Activated CD4-positive, alpha-beta T cell treated with anti-CD3 and anti-CD28 coated beads, Interleukin-2, amount 50 U/mL, for 4 hours (primary cell): ENCODE results near the gene RALGDS.

Experiments
- DNase-seq, 2 experiments: peaks; one replicate each; pipeline ENCODE4 v3.0.0-alpha.2; 2020

The RALGDS gene

DNA sequence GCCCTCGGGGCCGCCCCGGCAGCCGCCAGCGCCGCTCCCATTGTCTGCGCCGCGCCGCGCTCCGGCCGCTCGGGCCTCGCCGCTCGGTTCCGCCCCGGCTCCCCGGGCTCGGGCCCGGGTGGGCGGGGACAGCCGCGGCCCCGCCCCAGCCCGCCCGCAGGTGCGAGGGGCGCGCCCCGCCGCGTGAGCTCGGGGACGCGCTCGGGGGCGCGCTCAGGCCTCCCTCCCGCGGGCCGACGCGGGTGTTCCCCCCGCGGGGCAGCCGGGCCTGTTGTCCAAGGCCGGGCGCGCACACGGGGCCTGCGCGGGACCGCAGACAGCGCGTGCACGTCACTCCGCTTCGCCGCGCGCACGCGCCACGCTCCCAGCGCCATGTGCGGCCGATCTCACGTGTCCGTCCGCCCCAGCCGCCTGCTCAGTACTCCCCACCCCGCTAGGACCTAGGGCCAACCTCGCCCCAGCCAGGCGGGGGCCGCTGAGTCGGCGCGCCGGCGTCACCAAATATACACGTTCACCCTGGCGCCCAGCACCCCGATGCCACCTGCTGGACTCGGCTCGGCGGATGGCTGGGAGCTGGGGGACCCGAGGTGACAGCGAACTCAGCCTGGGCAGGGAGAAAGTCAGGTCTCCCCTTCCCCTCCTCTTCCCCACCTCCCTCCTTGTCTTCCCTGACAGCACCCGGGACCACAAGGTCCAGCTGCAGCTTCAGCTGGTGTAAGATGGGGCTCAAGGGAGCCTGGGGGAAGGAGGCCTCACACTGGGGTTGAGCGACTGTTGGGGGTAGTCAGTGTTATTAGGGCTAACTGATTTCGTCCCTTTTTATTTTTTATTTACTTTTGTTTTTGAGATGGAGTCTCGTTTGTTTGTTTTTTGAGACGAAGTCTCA lies 28.3 kb upstream of the RALGDS start:
- DNase-seq, result peak; percentile 71 to 74

DNA sequence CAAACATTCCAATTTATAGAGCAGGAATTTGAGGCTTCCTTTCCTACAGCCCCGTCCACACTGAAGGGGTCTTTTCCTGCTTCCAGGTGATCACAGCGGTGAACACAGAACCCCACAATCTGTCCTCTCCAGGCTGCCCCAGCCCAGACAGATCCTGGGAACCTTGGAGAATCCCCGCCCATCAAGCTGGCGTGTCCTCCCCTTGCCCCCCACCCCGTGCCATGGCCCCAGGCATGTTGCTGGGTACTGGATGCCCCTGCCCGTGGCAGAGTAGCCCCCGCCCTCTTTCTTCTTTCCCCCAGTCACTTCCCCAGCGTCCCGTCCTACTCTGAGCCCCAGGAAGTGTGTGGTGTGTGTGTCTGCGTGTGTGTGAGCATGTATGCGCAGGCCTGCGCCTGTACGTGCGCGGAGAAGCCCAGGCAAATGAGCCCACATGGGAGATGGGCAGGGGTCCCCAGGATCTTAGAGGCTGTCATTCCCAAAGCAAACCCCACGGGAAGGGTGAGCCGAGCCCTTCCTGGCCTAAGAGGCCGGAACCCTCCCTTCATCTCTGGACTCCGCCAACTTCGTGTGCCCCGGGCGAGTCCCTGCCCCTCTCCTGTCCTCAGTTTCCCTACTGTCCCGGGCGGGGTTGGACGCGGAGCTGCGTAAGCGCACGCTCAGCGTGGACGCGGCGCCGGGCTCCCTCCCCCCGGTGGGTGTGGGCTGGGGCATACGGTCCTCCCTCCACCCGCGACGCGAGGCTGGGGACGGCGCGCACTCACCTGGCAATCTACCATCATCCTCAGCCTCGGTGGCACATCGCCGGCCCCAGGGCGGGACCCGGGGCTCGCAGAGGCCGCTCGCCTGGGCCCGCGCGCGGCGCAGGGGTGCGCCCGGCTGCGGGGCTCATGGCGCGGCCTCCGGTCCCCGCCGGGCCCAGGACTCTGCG lies 27.4 kb upstream of the RALGDS start:
- DNase-seq, result peak; percentile 49 to 58

DNA sequence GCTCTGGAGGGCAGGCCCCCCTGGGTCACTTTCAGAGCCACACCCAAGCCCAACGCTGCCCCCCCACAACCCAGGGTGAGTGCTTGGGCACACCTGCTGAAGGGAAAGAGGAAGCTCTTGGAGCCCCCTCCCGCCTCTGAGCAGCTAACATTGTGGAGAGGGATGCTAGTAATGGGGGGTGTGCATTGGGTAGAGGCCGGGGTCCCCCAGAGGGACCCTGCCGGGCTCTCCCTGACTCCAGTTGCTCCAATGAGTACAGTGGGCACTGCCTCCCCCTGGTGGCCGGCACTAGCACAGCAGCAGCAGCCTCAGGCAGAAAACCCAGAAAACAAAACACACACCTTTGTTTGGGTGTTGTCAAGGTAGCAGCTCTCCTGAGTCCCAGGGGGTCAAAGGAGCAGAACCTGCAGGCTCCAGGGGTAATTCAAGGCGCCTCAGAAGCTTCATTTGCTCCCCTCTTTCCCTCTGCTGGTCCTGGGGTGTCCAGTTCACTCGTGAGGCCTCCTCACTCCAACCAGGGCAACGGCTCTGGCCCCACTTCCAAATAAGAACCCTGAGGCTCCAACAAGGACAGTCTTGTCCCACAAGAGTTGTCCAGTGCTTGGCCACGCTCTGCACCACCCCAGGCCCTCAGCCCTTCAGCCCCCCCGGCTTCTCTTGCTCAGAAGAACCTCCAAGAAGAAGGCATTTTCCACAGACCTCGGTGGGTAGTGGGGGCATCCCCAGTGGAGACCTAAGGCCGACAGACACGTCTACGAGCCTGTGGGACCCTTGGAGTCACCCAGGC lies 26.6 kb upstream of the RALGDS start:
- peak; percentile 79 to 86 for DNase-seq

DNA sequence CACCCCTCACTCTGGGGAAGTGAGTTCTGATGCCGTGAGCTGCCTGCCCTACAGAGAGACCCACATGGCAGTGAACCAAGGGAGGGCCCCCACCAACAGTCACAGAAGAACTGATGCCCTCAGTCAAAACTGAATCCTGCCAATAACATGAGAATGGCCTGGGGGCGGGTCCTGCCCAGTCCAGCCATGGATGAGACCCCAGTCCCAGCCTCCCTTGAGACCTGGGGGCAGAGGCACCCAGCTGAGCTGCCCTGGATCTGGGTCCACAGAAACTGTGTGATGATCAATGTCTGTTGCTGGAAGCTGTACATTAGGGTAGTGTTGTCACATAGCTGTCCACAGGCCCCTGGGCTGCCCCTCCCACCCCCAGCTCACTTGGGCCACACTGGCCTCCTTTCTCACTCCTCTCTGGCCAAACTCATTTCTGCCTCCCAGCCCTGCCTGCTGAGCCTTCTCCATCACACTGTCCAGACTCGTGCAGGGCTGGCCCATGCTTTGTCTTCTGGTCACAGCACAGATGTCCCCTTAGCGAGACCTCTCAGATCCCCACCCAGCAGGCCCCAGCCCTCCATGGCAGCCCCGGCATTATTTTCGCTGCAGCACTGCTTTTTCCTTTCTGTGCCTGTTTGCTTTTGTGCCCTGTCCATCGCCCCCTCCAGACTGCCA lies 25.8 kb upstream of the RALGDS start:
- DNase-seq, result no peak

DNA sequence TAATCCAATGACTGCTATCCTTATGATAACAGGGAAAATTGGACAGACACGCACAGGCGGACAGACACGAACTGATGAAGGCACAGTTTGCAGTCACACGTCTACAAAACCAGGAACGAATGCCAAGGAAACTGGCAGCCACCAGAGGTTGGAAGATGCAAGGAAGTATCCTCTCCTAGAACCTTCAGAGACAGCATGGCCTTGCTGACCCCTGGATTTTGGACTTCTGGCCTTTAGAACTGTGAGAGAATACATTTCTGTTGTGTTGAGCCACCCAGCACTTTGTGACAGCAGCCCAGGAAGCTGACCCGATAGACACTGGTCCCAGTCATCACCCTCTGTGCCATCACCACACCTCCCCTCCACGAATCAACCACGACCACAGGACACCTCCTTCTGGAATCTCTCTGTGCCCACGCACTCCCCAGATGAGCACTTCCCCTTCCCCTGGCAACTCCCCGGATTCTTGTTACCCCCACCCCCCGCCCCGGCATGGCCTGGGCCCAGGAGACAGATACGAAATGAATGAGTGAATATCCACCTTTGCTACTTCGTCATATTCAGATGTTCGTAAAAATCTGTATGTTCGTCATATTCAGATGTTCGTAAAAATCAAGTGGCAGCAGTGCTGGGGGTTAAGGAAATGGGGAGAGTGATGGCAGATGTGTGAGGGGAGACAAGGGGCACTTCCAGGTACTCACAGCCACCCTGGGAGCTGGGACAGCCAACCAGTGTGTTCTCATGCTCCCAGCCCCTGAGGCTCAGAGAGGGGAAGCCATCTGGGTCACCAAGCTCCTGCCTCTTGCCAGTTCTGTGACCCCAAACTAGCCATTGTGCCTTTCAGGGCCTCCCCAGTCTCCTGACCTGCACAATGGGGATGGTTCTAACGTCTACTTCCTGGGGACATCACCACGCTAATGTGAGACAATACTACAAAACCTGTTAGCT lies 24.1 kb upstream of the RALGDS start:
- no peak for DNase-seq

DNA sequence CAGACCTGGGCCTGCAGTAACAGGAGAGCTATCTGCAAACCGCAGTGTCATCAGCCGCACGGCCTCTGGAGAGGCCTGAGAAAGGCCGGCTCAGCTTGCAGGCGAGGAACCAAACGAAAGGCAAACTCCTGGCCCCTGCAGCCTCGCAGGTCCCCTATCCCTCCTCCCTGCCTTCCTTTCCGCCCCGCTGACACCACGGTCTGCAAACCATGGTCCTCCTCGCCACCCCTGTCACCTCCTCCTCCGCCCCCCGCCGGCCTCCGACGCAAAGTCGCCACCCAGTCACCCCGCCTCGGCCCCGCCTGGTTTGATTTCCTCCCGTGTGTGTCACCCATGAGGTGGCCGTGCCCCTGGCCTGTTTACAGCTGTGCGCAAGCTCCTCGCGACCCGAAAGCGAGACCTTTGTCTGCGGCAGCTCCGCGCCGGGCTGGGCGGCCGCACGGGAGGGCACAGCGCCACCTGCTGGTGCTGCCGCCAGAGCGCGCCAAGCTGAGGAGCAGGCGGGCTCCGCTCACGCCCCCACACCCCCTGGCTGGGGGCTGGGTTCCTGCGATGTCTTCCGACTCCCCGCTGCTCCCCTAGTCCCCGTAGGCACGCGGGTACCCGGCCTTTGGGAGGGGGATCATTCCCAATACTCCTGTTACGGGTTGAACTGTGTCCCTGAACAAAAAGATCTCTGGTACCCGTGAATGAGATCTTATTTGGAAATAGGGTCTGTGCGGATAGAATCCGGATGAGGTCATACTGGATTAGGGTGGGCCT lies 23.3 kb upstream of the RALGDS start:
- peak; percentile 87 to 90 for DNase-seq

DNA sequence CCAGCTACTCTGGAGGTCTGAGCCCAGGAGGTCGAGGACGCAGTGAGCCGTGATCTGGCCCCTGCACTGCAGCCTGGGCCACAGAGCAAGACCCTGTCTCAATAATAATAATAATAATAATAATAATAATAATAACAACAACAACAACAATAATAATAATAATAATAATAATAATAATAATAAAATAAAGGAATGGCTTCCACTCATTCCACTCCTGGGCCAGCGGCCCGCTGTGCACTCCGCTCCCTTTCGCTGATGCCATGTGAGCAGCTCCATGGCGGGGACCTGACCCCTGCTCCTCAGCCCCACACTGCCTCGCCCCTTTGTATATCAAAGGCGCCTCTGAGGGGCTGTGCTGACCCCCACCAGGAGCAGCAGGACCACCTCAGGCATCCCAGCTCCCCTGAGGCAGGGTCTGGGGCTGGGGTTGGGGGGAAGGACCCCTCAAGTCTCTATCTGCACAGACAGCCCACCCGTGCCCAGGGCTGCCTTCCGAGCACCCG lies 22.6 kb upstream of the RALGDS start:
- no peak for DNase-seq

DNA sequence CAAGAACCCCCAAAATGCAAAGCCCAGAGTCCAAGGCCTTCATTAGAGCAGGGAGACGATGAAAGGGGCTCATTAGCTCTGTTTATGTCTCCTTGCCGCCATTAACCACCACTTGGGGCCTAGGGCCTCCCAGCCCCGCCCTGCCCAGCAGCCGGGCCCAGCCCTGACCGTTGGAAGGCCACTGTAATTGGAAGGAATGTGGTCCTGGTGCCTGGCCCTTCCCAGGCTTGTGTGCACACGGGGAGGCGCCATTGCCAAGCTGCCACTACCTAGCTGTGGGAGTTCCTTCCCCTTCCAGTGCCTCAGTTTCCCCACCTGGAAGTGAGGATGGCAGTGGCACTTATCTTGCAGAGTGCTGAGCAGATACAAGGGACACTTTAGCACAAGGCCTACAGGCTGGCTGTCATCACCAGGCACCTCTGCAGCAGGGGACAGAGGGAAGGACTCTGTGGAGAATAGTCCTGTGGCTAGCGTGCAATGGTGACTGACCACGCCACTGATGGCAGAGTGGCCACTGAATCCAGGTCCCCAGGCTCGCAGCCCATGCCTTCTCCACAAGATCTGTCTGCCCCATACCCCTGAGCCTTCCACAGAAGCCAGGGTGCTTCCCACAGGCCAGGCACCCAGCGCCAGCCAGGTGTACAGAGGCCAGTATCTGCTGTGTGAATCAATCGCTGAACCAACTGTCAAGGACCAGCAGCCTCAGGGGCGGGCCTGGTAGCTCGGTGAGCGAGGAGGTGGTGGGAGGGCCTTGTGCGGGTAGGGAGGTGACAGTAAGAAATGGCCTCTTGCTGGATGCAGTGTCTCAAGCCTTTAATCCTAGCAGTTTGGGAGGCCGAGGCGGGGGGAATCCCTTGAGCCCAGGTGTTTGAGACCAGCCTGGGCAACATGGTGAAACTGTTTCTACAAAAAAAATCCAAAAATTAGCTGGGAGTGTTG lies 21.9 kb upstream of the RALGDS start:
- DNase-seq, result peak in 1 of 2 experiments; percentile 16

DNA sequence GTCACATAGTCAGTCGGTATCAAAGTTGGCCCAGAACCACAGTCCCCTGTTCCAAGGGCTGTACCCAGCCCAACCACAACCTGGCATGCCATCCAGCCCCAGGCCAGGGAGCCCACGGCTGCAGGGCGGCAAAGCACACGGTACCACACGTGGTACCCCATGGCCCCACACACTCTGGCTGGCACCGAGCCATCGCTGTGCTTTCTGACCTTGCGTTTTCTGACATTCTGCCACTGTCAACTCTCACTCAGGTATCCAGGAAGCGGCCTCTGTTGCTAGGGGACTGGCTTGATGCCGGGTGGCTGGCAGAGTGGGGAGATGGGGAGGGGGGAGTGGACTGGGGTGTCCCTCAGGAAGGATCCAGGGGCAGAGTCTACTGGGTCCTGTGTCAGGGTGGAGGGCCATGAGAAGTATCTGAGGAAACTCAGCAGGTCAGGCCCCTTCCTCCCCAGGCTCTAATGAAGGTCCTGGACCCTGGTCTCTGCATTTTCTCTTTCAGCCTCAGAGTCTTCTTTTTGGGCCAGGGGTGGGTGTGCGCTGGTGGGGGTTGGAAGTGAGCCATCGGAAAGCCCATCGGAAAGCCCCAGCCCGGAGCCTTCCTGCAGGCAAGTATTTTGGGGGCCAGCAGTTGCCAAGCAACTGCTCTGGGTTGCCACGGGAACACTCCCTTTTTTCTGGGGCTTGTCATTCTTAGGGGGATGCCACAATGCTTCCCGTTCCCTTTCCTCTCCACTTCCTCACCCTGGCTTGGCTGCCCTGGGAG lies 21.0 kb upstream of the RALGDS start:
- peak; percentile 52 to 57 for DNase-seq

DNA sequence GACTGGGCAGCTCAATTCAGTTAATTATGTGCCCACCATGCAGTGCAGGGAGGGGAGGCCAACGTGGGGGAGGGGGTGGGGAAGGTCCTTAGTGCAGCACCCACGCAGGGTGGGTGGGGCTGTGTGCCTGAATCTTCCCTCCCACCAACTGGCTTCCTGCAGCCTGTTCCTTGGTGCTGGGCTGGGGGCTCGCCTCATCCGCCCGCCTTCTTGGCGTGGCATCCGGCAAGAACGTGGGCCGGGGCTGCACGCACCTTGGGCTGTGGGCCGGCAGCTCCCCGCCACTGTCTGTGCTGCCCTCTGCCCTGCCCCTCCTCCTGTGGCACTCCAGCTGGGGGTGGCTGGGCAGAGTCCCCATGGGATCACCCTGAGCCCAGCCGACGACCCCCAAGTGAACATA lies 19.6 kb upstream of the RALGDS start:
- no peak for DNase-seq

DNA sequence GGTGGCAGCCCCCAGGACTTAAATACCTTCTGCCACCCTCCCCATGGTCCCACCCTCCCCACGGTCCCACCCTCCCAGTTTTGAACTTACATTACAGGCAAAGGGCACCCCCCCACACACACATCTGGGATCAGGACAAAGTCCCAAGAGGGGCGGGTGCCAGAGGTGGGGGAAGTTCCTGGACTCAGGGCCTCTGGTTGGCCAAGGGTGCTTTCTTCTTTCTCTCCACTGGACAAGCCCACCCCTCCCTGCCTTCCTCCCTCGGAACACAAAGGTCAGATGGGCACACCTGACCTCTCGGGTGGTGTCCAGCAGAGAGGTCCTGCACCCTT lies 19.1 kb upstream of the RALGDS start:
- DNase-seq, result no peak

DNA sequence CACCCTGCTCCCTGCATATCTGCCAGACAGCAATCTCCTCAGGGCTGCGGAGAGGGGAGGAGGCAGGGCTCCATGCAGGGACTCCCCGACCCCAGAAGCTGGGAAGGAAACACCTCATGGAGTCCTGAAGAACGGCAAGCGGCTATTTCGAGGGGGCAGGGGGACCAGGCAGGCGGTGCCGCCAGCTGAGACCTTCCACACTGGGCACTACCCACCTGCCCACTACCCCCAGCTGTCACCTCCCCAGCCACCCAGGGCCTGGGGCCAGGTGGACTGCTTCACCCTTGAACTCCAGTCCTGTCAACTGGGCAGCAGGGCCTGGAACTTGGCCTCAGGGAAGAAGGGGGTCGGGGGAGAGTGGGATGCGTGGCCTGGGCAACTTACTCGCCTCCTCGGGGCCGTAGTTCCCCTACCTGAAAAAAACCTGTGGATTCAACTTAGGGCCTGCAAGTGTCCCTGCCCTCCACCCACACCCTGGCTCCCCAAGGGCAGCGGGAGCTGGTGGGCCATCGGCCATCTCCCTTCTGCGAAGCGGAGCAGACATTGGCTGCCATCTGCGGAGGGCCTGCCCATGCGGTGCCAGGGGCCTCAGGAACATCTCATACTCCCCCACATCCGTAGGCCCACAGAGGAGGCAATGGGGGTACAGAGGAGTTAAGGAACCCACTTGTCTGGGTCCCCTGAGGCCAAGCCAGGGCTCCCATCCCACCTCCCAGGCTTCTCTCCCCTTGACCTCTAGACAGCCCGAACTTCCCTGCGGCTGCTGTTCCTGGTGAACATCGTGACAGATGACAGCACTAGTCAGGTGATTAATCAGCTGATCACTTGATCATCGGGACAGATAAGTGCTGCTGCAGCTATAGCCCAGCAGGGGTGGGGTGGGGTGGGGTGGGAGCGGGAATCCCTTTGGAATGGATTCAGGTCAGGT lies 18.5 kb upstream of the RALGDS start:
- no peak for DNase-seq

DNA sequence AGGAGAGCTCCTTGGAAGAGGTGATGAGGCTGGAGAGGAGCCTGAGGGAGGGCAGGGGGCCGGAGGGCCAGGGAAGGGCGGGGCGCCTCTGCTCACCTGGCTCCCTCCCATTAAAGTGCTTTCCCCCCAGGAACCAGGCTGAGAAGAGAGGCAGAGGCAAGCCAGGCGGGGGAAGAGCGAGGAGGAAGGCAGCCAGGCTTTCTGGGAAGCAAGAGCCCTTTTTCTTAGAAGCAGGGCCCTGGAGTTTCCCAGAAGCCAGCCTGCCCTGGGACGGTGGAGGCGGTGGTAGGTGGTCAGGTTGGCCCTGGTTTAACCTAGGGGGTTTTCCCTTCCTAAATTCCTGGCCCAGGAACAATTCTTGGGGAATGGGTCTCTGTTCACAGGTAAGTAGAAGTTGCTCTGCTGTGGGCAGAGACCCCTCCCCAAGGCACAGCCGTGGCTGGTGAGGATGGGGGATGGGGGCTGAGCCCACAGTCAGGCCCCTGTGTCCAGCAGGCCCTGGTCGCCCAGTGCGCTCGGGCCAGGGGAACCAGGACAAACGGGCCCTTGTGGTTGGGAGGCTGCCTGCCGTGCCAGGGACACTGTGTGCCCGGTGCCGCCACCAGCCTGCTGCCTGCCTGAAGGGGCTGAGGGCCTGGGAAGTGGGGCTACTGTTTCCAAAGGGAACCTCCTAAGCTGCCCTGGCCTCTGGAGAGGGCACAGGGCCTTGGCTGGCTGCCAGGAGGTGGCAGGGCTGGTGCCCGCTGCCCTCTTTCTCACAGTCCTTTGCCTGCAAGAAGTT lies 16.6 kb upstream of the RALGDS start:
- DNase-seq, result peak; percentile 30 to 40

DNA sequence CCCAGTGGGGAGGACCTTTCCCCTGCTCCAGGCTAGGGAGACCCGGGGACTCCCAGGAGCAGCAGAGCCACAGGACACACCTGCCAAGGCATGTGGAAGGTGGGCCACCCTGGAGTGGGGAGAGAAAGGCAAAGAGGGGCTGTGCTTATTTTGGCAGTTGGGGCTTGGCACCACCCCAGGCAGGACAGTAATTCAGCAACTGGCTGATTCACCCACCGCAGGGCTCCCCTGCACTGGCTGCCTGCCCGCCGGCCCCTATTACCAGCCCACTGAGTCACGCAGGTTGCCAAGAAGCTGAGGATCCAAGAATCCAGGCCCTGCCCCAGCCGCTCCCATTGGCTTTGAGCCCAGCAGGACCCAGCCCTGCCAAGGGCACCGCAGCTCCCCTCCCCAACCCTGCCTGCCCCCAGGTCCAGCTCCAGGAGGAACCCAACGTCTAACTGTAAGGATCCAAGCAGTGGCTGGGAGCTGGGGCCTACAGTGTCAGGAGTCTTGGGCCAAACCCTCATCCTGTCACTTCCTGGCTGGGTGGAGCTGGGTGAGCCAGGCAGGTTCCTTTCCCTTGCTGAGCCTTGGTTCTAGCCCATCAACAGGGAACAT lies 14.2 kb upstream of the RALGDS start:
- peak; percentile 43 to 47 for DNase-seq

DNA sequence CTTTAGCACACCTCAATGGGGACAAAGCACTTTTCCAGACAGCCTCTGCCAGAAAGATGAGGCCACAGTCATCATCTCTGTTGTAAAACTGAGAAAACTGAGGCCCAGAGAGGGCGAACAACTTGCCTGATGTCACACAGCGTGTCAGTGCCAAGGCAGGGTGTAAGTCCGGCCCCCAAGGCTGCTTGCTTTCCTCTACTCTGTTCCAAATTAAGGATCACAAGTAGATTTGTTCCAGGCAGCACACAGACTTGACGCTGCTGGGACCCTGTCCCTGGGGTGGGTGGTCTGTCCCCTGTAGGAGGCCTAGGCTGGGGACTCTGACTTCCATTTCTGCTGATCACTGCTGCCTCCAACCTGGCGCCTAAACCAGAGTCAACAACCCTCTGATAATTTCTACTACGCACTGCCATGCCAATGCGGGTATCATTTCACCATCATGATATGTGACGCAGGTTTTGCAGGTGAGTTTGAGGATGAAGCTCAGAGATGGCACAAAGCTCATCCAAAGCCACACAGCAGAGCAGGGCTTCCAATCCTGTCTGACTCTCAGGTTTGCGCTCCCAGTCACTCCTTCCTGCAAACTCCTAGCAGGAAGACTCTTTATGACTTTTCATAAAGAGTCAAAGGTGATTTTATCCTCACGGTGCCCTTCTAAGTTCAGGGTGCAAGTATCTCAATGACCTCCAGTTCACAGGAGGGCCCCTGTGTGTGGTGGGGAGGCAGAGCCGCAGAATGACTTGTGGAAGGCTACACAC lies 13.5 kb upstream of the RALGDS start:
- DNase-seq, result no peak
